ENCODE data around the gene SIX2.

Gene SIX2

GRCh38 chr2:45018023-45018422, 8.8 kb upstream of the SIX2 start:
- no peak overlapping the region for H3K4me3 ChIP-seq (ENCODE audit: low read depth, low read length)
- no peak for TF ChIP-seq CTCF (IDR thresholded peaks at IDR 0.05; ENCODE audit: low read depth, low read length)

GRCh38 chr2:45014831-45015230, 5.6 kb upstream of the SIX2 start:
- no peak overlapping the region for H3K4me3 ChIP-seq (ENCODE audit: low read depth, low read length)
- TF ChIP-seq CTCF (IDR thresholded peaks at IDR 0.05; ENCODE audit: low read depth, low read length): no peak

GRCh38 chr2:45014016-45014702, 4.9 kb upstream of the SIX2 start:
- no peak overlapping the region for H3K4me3 ChIP-seq (ENCODE audit: low read depth, low read length)
- TF ChIP-seq CTCF (IDR thresholded peaks at IDR 0.05; ENCODE audit: low read depth, low read length): peak; percentile 56

GRCh38 chr2:45013229-45014015, 4.2 kb upstream of the SIX2 start:
- TF ChIP-seq CTCF (IDR thresholded peaks at IDR 0.05; ENCODE audit: low read depth, low read length): no peak
- H3K4me3 ChIP-seq (ENCODE audit: low read depth, low read length): no peak overlapping the region

GRCh38 chr2:45012733-45013132, 3.5 kb upstream of the SIX2 start:
- no peak for TF ChIP-seq CTCF (IDR thresholded peaks at IDR 0.05; ENCODE audit: low read depth, low read length)
- no peak overlapping the region for H3K4me3 ChIP-seq (ENCODE audit: low read depth, low read length)

GRCh38 chr2:45011621-45012602, 2.7 kb upstream of the SIX2 start:
- H3K4me3 ChIP-seq (ENCODE audit: low read depth, low read length): no peak overlapping the region
- TF ChIP-seq CTCF (IDR thresholded peaks at IDR 0.05; ENCODE audit: low read depth, low read length): no peak
